IMR-90 (cell line): ENCODE measurements around the gene HPGDS. TPM values are rescaled to one million over a fixed set of nuclear protein-coding genes. Genes with fewer than 3 reads are reported as not detected.

Experiments used
- ATAC-seq: fragments of 200-7000 bp; cut with Tn5 transposase; 2 replicates; pipeline ENCODE4 v1.9.1; 2020; ENCODE audit warnings: low read depth, mild to moderate bottlenecking, moderate library complexity
- BruUV-seq: library from RNA; stranded (reverse); fragments of 400-500 nt; replicated peaks from 2 replicates; lab custom pipeline; 2021; lab: Mats Ljungman, UMichigan
- CTCF ChIA-PET: fragments of 300-600 bp; formaldehyde crosslinking; extraction: SDS; loops from one replicate; lab custom pipeline; 2021; ENCODE audit warnings: antibody characterized with exemption; lab: Yijun Ruan, JAX
- POLR2A ChIA-PET: fragments of 300-600 bp; sonication (Branson Sonifier 250); formaldehyde crosslinking; loops from one replicate; lab custom pipeline; 2022; ENCODE audit warnings: antibody characterized with exemption; ENCODE audit not compliant: unreplicated experiment; lab: Charles Lee
- DNase-seq: peaks from one replicate; pipeline ENCODE4 v3.0.0; 2013
- H2AFZ ChIP-seq: replicated peaks from 2 replicates; pipeline ENCODE3; 2013; ENCODE audit warnings: low read length, mild to moderate bottlenecking; ENCODE audit not compliant: poor library complexity
- H2AK5ac ChIP-seq: 2 replicates; pipeline ENCODE4 v1.6.1; 2013; ENCODE audit warnings: low read depth, low read length, inconsistent platforms
- H2AK9ac ChIP-seq: replicated peaks from 2 replicates; pipeline ENCODE3; 2013; ENCODE audit warnings: mild to moderate bottlenecking, low read depth, low read length, moderate library complexity; ENCODE audit not compliant: poor library complexity
- H2BK120ac ChIP-seq: 2 replicates; pipeline ENCODE4 v1.6.1; 2013; ENCODE audit warnings: low read depth, low read length, inconsistent platforms
- H2BK15ac ChIP-seq: 3 replicates; pipeline ENCODE4 v1.6.1; 2013; ENCODE audit warnings: low read depth, low read length, inconsistent platforms
- H2BK20ac ChIP-seq: 2 replicates; pipeline ENCODE4 v1.6.1; 2013; ENCODE audit warnings: low read depth, mild to moderate bottlenecking, inconsistent platforms, low read length, moderate library complexity
- H2BK5ac ChIP-seq: 2 replicates; pipeline ENCODE4 v1.6.1; 2013; ENCODE audit warnings: mild to moderate bottlenecking, low read depth, low read length, inconsistent platforms; ENCODE audit not compliant: poor library complexity, severe bottlenecking
- H3K14ac ChIP-seq: replicated peaks from 2 replicates; pipeline ENCODE4 v1.6.1; 2013; ENCODE audit warnings: low read depth, low read length, inconsistent platforms
- H3K18ac ChIP-seq: 2 replicates; pipeline ENCODE4 v1.6.1; 2013; ENCODE audit warnings: low read depth, low read length, control low read depth
- H3K23ac ChIP-seq: 2 replicates; pipeline ENCODE4 v1.6.1; 2013; ENCODE audit warnings: low read depth, low read length, inconsistent platforms
- H3K27ac ChIP-seq: 2 replicates; pipeline ENCODE4 v1.5.1; 2013; ENCODE audit warnings: mild to moderate bottlenecking, control low read depth, low read length; ENCODE audit not compliant: insufficient read depth
- H3K27me3 ChIP-seq: 2 replicates; pipeline ENCODE4 v1.6.1; 2013; ENCODE audit warnings: low read length; ENCODE audit not compliant: control insufficient read depth, insufficient read depth
- H3K36me3 ChIP-seq: 2 replicates; pipeline ENCODE4 v1.6.1; 2013; ENCODE audit warnings: low read length, mixed read lengths; ENCODE audit not compliant: control insufficient read depth, insufficient read depth
- H3K4ac ChIP-seq: 2 replicates; pipeline ENCODE4 v1.6.1; 2013; ENCODE audit warnings: low read depth, low read length, inconsistent platforms
- H3K4me1 ChIP-seq: 2 replicates; pipeline ENCODE4 v1.6.1; 2013; ENCODE audit warnings: low read length, mixed read lengths; ENCODE audit not compliant: control insufficient read depth, insufficient read depth
- H3K4me2 ChIP-seq: 2 replicates; pipeline ENCODE4 v1.6.1; 2013; ENCODE audit warnings: low read depth, mild to moderate bottlenecking, control low read depth, low read length, moderate library complexity
- H3K4me3 ChIP-seq: 2 replicates; pipeline ENCODE4 v1.5.1; 2013; ENCODE audit warnings: low read depth, mild to moderate bottlenecking, control low read depth, low read length, moderate library complexity; ENCODE audit not compliant: insufficient read depth
- H3K56ac ChIP-seq: 2 replicates; pipeline ENCODE4 v1.6.1; 2013; ENCODE audit warnings: low read length, inconsistent platforms; ENCODE audit not compliant: insufficient read depth; ENCODE audit errors: extremely low read depth
- H3K79me1 ChIP-seq, 2 experiments: 2 replicates each; pipeline ENCODE4 v1.6.1; 2013; ENCODE audit warnings: low read length in 2 of 2, inconsistent platforms in 1 of 2, low read depth in 1 of 2
- H3K9ac ChIP-seq: 2 replicates; pipeline ENCODE4 v1.6.1; 2013; ENCODE audit warnings: low read depth, low read length, control low read depth
- H3K9me1 ChIP-seq: 2 replicates; pipeline ENCODE4 v1.6.1; 2013; ENCODE audit warnings: low read length, inconsistent platforms; ENCODE audit not compliant: insufficient read depth
- H3K9me3 ChIP-seq: 2 replicates; pipeline ENCODE4 v1.6.1; 2013; ENCODE audit warnings: low read length; ENCODE audit not compliant: control insufficient read depth, insufficient read depth
- H4K20me1 ChIP-seq: 2 replicates; pipeline ENCODE4 v1.6.1; 2013; ENCODE audit warnings: low read length, inconsistent platforms; ENCODE audit not compliant: insufficient read depth
- H4K5ac ChIP-seq: 2 replicates; pipeline ENCODE4 v1.6.1; 2013; ENCODE audit warnings: mild to moderate bottlenecking, low read depth, low read length, control low read depth
- H4K8ac ChIP-seq, 2 experiments: 2 replicates each; pipeline ENCODE4 v1.6.1; 2013; ENCODE audit warnings: low read depth in 2 of 2, low read length in 2 of 2, control low read depth in 1 of 2, inconsistent platforms in 1 of 2
- H4K91ac ChIP-seq: 2 replicates; pipeline ENCODE4 v1.6.1; 2013; ENCODE audit warnings: low read depth, low read length, inconsistent platforms; ENCODE audit not compliant: insufficient read depth
- BHLHE40 ChIP-seq: fragments of 150-350 bp; IDR thresholded peaks from 2 replicates; pipeline ENCODE4 v1.6.1; 2016; ENCODE audit warnings: mild to moderate bottlenecking, low read depth, low read length
- CEBPB ChIP-seq: IDR thresholded peaks from 2 replicates; pipeline ENCODE4 v1.6.1; 2012; ENCODE audit warnings: low read depth, low read length, improper control_type of control experiment
- CHD1 ChIP-seq: IDR thresholded peaks from 2 replicates; pipeline ENCODE4 v1.6.1; 2012; ENCODE audit warnings: low read depth, low read length, improper control_type of control experiment
- FOS ChIP-seq: fragments of 150-350 bp; IDR thresholded peaks from 2 replicates; pipeline ENCODE4 v1.6.1; 2016; ENCODE audit warnings: low read depth, low read length
- MAFK ChIP-seq: IDR thresholded peaks from 2 replicates; pipeline ENCODE4 v1.6.1; 2012; ENCODE audit warnings: low read depth, low read length, improper control_type of control experiment
- MAZ ChIP-seq: IDR thresholded peaks from 2 replicates; pipeline ENCODE4 v1.6.1; 2012; ENCODE audit warnings: low read depth, mild to moderate bottlenecking, low read length, improper control_type of control experiment, moderate library complexity, borderline replicate concordance
- POLR2A ChIP-seq: IDR thresholded peaks from 2 replicates; pipeline ENCODE4 v1.6.1; 2012; ENCODE audit warnings: mild to moderate bottlenecking, low read depth, low read length
- RCOR1 ChIP-seq: IDR thresholded peaks from 2 replicates; pipeline ENCODE4 v1.6.1; 2012; ENCODE audit warnings: mild to moderate bottlenecking, low read length, improper control_type of control experiment; ENCODE audit not compliant: insufficient replicate concordance
- RFX5 ChIP-seq: IDR thresholded peaks from 2 replicates; pipeline ENCODE4 v1.8.0; 2012; ENCODE audit warnings: low read depth, mild to moderate bottlenecking, low read length, moderate library complexity
- SMC3 ChIP-seq: fragments of 150-350 bp; IDR thresholded peaks from 2 replicates; pipeline ENCODE4 v1.6.1; 2016; ENCODE audit warnings: low read depth, mild to moderate bottlenecking, antibody characterized with exemption, low read length, moderate library complexity
- WGBS, 2 experiments: methylation state at CpG; one replicate each; pipeline versions ENCODE4 v1.1.5 to v1.1.7; 2013; ENCODE audit warnings: missing lambda C conversion rate in 2 of 2; ENCODE audit not compliant: insufficient read length in 1 of 2; ENCODE audit errors: extremely low coverage in 2 of 2; 5-methylcytosine and 5-hydroxymethylcytosine counted together
- dilution Hi-C: fragments of 300-500 bp; cut with HindIII; formaldehyde crosslinking; loops from one replicate; pipeline ENCODE4 v1.14.3; 2018; ENCODE audit warnings: low sequenced_read_pairs; ENCODE audit not compliant: unreplicated experiment
- in situ Hi-C: fragments of 300-500 bp; cut with MboI; formaldehyde crosslinking; loops from 3 replicates; pipeline ENCODE4 v1.14.3; 2019; ENCODE audit warnings: low sequenced_read_pairs, inconsistent platforms, mixed read lengths
- intact Hi-C: fragments of 100-400 bp; cut with micrococcal nuclease; formaldehyde crosslinking; loops from 2 replicates; pipeline ENCODE4 v1.10.0; 2022
- polyA plus RNA-seq, 3 experiments: library from polyadenylated mRNA; depleted of rRNA; stranded (reverse); fragments of >200 nt; gene quantifications; 2 replicates each; pipeline ENCODE4 v1.2.3, GENCODE V29; 2012; ENCODE audit warnings: low replicate concordance in 1 of 3
- total RNA-seq: library from RNA; depleted of rRNA; stranded (reverse); fragments of >200 nt; gene quantifications from 2 replicates; pipeline ENCODE4 v1.2.3, GENCODE V29; 2012
- TF ChIP-seq, protein P1 (sequence below): conservative IDR thresholded peaks from 2 replicates; pipeline ENCODE4 v1.5.1; 2012; ENCODE audit warnings: mild to moderate bottlenecking, low read depth, low read length, improper control_type of control experiment
- TF ChIP-seq, protein P2 (sequence below): fragments of 150-350 bp; IDR thresholded peaks from 2 replicates; pipeline ENCODE4 v1.6.1; 2016; ENCODE audit warnings: low read depth, mild to moderate bottlenecking, low read length, moderate library complexity, borderline replicate concordance

HPGDS gene
- total and polyA plus RNA-seq, 2 of the 4 experiments (the other 2 are of a cell fraction): not detected

DNA sequence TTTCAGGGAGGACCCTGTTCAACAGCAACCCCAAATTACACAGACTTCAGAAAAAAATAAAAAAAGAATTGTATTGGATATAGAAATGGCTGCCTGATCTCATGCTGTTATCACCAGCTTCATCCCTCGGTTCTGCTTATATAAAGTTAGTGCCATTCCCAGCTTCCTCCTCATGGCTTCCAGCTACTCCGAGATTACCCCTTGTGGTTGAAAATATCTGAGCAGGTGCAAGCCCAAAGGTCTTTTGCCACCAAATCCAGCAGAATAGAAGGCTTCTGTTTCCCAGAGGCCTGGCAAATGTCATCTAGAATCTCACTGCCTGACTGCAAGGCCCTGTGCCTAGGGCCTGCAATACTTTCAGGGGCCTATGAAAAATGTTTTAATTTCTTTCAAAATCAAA lies 13.8 kb upstream of the HPGDS start:
- no peak overlapping the region for H4K91ac ChIP-seq
- H2AFZ ChIP-seq: no peak overlapping the region
- no peaks in the 10 kb centered on the region for H3K79me1 ChIP-seq
- no peak overlapping the region for H3K4ac ChIP-seq
- dilution Hi-C loops: no loop called here
- H3K27me3 ChIP-seq: peaks cover 10% of the 10 kb centered on the region
- H3K36me3 ChIP-seq: no peaks in the 10 kb centered on the region
- no peaks in the 10 kb centered on the region for H3K9me1 ChIP-seq
- H3K18ac ChIP-seq: no peak overlapping the region
- ATAC-seq (no peak), DNase-seq (no peak)
- H3K56ac ChIP-seq: no peak overlapping the region
- no peak overlapping the region for H4K8ac ChIP-seq
- intact Hi-C loops: no loop called here
- no peak overlapping the region for H3K4me2 ChIP-seq
- H2BK5ac ChIP-seq: no peak overlapping the region
- no peaks in the 10 kb centered on the region for H3K9me3 ChIP-seq
- no peak overlapping the region for H3K14ac ChIP-seq
- no peak overlapping the region for H2AK5ac ChIP-seq
- no peak overlapping the region for H2BK120ac ChIP-seq
- TF ChIP-seq, protein P1, sequence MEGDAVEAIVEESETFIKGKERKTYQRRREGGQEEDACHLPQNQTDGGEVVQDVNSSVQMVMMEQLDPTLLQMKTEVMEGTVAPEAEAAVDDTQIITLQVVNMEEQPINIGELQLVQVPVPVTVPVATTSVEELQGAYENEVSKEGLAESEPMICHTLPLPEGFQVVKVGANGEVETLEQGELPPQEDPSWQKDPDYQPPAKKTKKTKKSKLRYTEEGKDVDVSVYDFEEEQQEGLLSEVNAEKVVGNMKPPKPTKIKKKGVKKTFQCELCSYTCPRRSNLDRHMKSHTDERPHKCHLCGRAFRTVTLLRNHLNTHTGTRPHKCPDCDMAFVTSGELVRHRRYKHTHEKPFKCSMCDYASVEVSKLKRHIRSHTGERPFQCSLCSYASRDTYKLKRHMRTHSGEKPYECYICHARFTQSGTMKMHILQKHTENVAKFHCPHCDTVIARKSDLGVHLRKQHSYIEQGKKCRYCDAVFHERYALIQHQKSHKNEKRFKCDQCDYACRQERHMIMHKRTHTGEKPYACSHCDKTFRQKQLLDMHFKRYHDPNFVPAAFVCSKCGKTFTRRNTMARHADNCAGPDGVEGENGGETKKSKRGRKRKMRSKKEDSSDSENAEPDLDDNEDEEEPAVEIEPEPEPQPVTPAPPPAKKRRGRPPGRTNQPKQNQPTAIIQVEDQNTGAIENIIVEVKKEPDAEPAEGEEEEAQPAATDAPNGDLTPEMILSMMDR: no peak
- no peak for TF ChIP-seq RFX5
- TF ChIP-seq FOS: no peak
- no peak for TF ChIP-seq BHLHE40
- TF ChIP-seq, protein P2, sequence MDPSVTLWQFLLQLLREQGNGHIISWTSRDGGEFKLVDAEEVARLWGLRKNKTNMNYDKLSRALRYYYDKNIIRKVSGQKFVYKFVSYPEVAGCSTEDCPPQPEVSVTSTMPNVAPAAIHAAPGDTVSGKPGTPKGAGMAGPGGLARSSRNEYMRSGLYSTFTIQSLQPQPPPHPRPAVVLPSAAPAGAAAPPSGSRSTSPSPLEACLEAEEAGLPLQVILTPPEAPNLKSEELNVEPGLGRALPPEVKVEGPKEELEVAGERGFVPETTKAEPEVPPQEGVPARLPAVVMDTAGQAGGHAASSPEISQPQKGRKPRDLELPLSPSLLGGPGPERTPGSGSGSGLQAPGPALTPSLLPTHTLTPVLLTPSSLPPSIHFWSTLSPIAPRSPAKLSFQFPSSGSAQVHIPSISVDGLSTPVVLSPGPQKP: no peak
- no peak for TF ChIP-seq CHD1
- TF ChIP-seq POLR2A: no peak
- no peak for TF ChIP-seq MAFK
- TF ChIP-seq MAZ: no peak
- no peak for TF ChIP-seq RCOR1
- TF ChIP-seq SMC3: no peak
- TF ChIP-seq CEBPB: no peak
- H2BK15ac ChIP-seq: no peak overlapping the region
- H4K5ac ChIP-seq: no peak overlapping the region
- no peaks in the 10 kb centered on the region for H4K20me1 ChIP-seq
- no CpG with 5 or more reads among the region's 2 CpGs for WGBS, 2 experiments
- ChIA-PET POLR2A (no interaction called here), CTCF (no interaction called here)
- no peak overlapping the region for H3K4me3 ChIP-seq
- no peak overlapping the region for H3K27ac ChIP-seq
- no peak overlapping the region for H2BK20ac ChIP-seq
- no peak overlapping the region for H3K9ac ChIP-seq
- in situ Hi-C loops: no loop called here
- H2AK9ac ChIP-seq: no peak overlapping the region
- BruUV-seq: no TSS peak
- no peaks in the 10 kb centered on the region for H3K4me1 ChIP-seq
- H3K23ac ChIP-seq: no peak overlapping the region
